NK-92 (cell line): ENCODE measurements around the gene GREB1.

ENCODE experiments used
- DNase-seq: peaks from one replicate; lab custom pipeline; 2025; ENCODE audit not compliant: unreplicated experiment; lab: John Stamatoyannopoulos, UW

The GREB1 gene, protein sequence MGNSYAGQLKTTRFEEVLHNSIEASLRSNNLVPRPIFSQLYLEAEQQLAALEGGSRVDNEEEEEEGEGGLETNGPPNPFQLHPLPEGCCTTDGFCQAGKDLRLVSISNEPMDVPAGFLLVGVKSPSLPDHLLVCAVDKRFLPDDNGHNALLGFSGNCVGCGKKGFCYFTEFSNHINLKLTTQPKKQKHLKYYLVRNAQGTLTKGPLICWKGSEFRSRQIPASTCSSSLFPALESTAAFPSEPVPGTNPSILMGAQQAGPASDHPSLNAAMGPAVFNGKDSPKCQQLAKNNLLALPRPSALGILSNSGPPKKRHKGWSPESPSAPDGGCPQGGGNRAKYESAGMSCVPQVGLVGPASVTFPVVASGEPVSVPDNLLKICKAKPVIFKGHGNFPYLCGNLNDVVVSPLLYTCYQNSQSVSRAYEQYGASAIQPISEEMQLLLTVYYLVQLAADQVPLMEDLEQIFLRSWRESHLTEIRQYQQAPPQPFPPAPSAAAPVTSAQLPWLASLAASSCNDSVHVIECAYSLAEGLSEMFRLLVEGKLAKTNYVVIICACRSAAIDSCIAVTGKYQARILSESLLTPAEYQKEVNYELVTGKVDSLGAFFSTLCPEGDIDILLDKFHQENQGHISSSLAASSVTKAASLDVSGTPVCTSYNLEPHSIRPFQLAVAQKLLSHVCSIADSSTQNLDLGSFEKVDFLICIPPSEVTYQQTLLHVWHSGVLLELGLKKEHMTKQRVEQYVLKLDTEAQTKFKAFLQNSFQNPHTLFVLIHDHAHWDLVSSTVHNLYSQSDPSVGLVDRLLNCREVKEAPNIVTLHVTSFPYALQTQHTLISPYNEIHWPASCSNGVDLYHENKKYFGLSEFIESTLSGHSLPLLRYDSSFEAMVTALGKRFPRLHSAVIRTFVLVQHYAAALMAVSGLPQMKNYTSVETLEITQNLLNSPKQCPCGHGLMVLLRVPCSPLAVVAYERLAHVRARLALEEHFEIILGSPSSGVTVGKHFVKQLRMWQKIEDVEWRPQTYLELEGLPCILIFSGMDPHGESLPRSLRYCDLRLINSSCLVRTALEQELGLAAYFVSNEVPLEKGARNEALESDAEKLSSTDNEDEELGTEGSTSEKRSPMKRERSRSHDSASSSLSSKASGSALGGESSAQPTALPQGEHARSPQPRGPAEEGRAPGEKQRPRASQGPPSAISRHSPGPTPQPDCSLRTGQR (N-terminal part only)

DNA sequence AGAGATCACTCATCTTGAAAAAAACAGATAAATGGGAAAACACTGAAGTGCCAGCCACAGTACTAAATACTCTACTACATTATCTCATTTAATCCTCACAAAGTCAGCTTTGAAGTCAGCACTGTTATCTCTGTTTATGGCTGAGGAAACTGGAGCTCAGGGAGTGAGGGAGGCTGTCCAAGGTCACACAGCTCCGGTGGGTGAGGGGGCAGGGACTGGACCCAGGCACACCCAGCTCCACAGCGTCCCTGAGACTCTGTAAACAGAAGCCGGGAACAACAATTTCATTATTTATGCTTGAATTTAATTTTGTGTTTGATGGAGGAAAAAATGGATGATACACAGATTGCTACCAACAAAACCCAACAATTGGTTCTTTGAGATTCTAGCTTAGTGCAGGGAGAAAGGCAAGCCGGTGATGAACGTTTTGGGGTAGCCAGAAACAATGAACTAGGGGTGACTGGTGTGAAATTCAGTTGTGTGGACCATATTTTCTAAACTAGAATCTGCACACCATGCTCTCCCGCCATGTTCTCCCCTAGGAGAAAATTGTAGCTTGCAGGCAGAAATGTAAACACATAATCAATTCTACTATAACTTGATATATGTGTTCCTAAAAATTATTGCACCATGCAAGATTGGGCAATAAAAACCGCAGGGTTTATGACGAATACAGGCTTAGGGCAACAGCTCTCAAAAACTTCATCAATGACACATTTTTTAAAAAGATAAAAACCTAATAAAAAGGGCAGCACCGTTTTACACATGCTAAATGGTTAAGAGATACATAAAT lies at the start of gene GREB1:
TSS of gene GREB1 (plus strand) at position 768 of the 793 bp plus-strand sequence. CDS start 22,570 bp downstream, outside the sequence.
- DNase-seq = no peak

DNA sequence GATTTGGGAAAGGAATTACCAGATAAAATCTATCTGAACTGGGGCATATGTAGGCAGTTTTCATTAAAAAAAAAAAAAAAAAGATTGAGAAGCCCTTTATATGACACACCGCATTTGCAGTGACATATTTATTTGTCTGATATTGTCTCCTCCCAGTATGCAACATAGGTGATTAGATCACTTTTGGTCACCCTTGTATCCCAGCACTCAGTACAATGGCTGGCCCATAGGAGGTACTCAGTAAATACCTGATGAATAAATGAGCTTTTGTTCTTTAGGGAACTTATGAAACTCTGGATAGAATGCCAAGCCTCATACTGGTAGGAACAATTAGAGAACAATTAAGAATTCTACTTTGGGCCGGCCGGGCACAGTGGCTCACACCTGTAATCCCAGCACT lies 45.0 kb upstream of the GREB1 start:
- no peak for DNase-seq

DNA sequence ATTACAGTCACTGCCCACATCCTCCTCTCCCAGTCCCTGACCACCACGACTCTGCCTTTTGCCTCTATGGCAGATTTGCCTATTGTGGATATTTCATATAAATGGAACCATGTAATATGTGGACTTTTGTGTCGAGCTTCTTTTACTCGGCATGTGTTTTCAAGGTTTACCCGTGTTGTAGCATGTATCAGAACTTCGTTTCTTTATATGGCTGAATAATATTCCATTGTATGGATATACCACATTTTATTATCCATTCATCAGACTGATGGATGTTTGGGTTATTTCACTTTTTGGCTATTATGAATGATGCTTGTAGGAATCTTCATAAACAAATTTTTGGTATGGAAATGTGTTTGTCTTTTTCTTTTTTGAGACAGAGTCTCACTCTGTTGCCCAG lies 43.7 kb upstream of the GREB1 start:
- no peak for DNase-seq

DNA sequence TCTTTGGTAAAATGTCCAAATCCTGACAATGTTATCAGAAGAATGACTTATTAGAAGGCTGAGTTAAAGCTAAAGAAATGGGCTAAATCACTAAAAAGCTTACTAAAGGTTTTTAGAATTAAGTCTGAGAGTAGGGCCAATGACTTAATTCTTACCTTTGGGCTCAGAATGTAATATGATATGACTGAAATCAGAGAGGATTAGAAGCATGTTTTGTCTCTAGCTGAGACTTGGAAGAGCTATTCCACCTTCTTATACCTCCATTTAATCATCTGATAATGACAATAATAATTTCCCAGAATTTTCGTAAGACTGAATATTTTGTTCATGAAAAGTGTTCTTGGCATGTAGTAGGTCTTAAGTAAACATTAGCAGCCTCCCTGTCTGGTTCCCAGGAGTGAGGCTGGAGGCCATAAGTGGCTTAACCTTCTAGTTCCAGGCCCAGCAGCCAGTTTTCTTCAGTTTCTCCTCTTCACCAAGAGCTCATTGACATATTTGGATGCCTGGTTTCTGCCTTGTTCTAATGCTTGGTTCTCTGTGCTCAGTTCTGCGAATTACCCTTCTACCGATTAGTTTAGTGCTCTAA lies 42.4 kb upstream of the GREB1 start:
- no peak for DNase-seq

DNA sequence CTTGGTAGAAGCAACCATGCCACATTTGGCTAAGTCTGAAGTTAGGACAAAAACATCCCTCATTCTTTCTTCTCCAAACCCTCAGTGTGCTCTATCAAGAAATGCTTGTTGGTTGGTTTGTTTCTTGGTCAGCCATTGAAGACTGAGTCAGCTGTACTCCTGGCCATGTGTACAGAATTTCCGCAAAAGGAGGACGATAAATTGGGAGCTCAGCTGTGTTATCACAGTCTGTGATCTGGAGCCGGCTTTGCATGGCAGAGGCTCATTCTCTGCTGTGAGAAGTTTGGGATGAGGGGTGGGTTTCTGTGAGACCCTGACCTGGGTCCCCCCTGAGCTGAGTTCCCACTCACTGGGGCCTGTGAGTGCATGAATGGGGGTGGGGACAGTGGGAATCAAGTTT lies 41.6 kb upstream of the GREB1 start:
- no peak for DNase-seq

DNA sequence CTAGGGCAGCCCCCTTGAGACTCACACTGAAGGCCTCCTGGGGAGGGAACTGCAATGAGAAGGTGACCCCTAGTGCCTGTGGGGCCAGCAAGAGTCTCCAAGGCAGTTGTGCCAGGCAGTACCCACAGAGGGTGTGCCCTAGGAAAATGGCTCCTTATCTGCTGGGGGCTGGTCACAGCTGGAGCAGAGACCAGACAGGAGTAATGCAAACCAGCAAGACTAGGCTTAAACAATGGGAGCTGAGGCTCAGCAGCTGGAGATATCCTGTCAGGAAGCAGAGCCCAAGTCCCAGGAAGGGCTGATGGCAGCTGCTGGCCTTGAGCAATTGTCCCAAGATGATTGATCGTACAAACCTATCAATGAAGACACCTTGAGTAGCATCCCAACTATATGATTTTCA lies 41.1 kb upstream of the GREB1 start:
- DNase-seq = no peak

DNA sequence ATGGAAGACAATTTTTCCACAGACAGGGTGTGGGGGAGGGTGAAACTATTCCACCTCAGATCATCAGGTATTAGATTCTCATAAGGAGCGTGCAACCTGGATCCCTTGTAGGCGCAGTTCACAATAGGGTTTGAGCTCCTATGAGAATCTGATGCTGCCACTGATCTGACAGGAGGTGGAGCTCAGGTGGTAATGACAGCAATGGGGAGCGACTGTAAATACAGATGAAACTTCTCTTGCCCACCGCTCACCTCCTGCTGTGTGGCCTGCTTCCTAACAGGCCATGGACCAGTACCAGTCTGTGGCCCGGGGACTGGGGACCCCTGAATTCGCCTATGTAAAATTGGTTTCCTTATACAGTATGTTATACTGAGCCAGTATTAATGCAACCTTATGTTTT lies 40.6 kb upstream of the GREB1 start:
- no peak for DNase-seq

DNA sequence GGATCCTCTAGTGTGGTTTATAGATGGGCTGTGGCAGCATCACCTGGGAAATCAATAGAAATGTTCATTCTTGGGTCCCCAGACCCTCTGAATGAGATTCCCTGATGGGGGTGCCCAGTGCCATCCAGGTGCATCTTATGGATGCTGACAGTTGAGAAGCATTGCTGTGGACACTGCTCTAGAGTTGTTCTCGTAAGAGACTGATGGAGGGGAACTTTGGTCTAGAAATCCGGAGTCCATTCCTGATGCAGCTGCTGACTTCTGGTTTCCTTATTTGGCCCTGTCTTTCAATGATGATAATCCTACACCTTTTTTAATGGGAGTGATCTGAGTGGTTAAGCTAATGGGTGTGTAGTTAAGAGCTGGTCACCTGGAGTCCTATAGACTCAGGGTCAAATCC lies 39.5 kb upstream of the GREB1 start:
- DNase-seq = no peak

DNA sequence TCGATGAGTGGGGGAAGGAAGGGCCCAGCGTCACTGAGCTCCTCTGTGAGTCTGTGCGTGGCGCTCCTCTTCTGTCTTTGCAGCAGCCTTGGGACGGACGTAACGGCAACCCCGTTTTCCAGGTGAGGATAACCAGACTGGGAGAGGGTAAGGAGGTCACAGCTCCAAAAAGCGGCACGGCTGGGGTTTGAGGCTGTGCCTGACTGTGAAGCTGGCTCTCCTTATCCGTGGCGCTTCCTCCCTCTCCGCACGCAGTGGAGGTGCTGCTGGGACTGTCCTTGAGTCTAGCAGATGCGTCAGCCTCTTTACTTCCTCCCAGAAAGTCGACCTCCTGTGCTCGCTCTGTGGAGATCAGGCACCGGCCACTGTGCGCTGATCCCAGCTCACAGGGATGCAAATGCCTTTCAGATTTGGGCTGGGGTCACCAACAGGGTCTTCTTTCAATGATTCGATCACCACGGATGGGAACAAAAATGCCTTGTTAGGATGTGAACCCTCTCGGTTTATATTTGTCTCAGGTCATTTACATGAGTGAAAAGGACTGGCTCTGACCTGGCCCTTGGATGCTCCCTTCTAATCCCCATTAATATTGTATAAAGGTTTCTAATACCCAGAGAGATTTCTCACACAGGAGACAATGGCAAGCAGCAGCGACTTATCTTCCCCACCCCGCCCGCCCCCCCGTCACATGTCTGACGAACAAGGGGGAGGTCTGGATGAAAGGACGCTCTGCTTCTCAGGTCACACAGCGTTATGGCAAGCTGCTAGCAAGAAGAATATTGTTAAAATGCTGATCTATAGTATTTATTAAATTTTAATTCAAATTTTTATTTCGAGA lies 37.8 kb upstream of the GREB1 start:
- no peak for DNase-seq

DNA sequence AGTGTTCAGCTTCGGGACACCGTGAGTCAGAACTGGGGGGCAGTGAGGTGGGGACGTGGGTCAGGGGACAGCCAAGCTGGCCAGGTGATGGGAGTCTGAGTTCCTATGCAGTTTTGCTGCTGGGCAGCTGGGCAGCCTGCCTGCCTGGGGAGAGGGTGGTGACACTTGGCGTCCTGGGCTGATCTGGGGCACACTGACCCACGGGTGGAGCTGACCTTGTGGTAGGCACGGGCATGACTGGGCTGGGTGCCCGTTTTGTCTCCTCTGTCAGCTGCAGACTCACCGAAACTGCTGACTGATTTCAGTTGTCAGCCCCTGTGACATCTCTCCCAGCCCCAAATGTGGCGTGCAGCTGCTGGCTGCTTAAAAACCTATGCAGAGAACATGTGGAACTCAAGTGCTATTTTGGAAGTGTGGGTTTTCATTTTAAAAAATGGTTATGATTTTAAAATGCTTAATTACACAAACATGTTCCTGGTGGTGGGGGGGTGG lies 35.3 kb upstream of the GREB1 start:
- DNase-seq = no peak

DNA sequence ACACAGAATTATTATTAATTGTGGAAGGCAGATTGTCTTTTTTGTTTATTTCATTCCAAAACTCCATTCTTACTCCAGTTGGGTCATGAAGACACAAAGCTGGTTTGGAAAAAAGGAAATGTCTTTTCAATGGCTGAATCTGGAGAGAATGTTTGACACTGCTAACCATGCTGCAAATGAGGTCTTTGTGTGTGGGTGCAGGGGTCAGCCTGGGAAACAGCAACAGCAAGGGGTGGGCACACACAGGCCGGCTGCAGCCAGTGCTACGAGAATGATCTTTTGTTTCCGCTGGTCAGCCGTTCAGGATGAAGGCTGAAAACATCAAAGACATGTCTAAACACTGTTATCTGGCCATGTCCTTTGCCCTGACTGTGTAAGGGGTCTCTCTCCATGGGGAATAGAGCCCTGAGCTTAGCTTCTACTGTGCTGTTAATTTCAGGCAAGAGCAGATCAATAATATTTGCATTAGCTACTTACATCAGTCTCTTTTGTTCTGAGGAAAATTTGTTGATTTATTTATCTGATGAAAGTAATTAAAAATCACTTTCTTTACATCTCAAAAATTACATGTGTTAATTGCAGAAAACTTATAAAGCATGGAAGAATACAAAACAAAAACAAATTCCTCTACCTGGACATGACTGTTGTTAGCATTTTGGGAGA lies 34.6 kb upstream of the GREB1 start:
- DNase-seq = no peak

DNA sequence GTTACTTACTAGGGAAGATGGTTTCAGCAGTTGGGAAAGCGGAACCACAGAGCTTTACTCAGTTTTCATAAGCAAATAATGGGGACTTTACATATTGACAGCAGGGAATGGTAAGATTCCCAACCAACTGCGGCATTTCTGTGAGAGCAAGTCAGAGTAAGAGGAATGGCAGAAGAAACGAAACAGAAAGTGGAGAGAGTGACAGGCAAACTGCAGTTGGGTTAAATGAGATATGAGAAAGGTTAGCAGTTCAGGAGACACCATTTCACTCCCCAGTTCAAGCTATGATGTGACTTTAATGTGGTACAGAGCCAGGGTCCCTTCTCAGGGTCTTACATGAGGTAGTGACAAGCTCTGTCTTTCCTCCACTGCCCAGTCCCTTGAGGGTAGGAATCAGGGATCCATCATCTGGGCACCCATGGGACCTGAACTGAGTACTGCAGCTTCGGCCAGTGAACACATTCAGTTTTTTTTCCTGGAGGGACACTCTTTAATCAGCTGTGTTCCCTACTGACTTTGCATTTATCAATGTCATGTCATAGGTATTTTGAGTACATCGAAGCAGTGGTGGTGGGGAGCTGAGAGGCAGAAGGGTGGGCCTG lies 33.0 kb upstream of the GREB1 start:
- no peak for DNase-seq

DNA sequence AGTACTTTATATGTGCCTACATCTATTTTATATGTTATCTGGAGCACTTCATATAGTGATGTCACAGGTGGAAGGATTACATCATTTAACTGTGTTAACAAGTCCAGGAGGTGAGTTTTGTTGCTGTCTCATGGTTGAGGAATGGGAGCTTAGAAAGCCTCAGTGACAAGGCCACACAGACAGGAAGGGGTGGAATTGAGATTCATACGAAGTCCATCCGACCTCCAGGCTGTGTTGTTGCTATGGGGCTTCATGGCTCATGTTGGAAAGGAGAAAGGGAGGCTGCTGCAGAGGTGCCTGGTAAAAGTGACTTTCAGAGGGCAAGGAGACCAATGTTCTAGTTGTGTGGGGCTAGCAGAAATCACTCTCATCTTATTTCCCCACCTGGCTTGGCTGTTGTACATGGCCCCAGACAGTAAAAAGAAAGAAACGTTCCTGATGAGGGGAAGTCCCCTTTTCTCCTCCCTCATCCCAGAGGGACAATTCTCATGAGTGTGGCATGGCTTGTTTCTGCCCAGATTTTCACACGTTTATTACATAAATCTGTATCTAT lies 31.0 kb upstream of the GREB1 start:
- no peak for DNase-seq

DNA sequence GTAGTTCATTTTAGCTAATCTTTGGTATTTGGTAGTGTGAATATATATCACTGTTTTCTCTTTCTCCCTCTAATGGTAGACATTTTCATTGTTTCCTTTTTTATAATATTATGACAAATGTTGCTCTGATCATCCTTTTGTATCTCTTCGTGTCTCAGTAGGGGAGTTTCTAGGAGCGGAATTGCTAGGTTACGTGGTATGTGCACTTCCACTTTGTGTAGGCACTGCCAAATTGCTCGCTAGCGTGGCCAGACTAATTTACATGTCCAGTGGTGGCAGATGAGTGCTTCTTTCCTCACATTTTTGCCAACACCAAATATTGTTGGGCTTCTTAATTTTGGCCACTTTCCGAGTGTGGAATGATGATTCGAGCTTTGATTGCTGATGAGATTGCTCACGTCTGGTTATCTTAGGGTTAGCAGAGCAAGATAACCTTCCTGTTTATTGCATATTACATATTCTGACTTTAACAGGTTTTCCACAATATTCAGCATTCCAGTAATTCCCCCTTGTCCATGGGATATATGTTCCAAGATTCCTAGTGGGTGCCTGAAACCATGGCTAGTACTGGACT lies 30.4 kb upstream of the GREB1 start:
- DNase-seq = no peak

DNA sequence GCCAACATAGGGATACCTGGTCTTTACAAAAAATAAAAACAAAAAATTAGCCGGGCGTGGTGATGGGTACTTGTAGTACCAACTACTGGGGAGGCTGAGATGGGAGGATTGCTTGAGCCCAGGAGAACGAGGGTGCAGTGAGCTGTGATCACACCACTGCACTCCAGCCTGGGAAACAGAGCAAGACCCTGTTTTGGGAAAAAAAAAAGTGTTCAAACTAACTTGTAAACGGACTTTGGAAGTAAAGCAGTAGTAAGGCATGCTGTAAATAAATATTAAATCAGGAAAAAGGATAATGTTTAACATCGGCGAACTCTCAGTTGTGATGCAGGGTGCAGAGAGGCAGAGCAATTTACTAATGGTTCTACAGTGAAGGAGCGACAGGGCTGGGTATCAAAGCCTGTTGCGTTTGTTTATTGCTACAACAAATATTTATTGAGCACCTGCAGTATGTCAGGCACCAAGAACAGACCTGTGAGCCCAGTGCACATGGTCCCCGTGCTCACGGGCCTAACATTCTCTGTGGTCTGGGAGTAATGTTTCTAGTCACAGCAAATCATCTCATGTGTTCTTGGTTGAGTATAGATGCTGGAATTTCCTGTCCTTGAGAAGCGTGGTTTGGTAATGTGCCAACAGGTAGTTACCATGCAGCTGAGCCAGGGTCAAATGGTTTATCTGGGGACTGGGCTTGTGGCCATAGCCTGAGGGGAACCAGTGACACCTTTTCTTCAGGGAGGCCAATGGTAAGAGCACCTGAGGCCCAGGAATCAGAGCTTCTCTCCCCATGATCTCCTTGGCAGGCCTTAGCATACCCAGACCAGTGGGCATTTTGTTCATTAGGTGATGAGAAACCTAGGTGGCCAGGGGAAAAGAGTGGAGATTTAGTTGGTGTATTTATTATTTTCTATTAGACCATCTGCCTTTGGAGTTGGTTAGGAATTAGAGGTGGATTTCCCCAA lies 27.9 kb upstream of the GREB1 start:
- no peak for DNase-seq

DNA sequence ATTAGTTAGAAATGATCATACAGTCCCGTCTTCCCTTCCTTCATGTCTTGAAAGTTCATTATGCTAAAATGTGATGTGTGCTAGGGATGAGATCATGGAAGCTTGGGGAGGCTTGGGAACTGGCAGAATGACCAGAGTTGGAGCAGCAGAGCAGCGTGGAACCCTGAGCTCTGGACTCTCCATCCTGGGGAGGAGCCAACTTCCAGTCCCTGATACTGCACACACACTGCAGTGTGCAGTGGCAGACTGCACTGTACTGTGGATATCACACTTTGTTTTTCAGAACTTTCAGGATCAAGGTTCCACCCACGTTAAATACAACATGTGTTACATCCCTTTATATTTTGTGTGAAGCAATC lies 27.3 kb upstream of the GREB1 start:
- no peak for DNase-seq

DNA sequence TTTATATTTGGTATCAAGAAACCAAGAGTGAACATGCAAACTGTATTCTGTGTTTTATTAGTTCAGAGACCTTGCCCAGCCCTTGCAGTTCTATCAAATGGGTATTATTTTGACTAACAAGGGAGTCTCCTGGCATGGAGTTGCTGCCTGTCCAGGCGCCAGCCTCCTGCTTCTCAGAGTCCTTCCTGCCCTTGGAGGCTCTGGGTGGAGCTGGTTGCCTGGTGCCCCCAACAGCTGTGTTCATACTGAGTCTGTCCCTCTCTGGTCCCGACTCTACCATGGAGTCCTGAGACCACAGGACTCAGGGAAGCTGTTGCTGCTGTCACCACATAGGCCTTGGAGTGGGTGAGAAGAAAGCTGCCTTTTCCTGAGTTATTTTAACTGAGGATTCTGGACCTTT lies 26.3 kb upstream of the GREB1 start:
- DNase-seq = no peak
